H9 (cell line): ENCODE results near the gene EEF1E1. TPM values are rescaled to one million over a fixed set of nuclear protein-coding genes. Genes with fewer than 3 reads are reported as not detected.

Source experiments
- DNase-seq: peaks from one replicate; pipeline ENCODE4 v3.0.0-alpha.2; 2017
- H2AFZ ChIP-seq: one replicate; pipeline ENCODE4 v1.6.1; 2013; ENCODE audit warnings: mild to moderate bottlenecking, low read length, control low read depth, moderate library complexity
- H2AK5ac ChIP-seq: 2 replicates; pipeline ENCODE4 v1.6.1; 2013; ENCODE audit warnings: low read length, control low read depth, mixed read lengths; ENCODE audit not compliant: insufficient read length
- H2BK120ac ChIP-seq: one replicate; pipeline ENCODE4 v1.6.1; 2013; ENCODE audit warnings: low read depth, mild to moderate bottlenecking, low read length, control low read depth, inconsistent platforms; ENCODE audit not compliant: poor library complexity, severe bottlenecking
- H2BK12ac ChIP-seq: 2 replicates; pipeline ENCODE4 v1.6.1; 2013; ENCODE audit warnings: low read length, control low read depth, mixed read lengths, low read depth; ENCODE audit not compliant: insufficient read length
- H2BK15ac ChIP-seq: 2 replicates; pipeline ENCODE4 v1.6.1; 2013; ENCODE audit warnings: low read depth, low read length, control low read depth
- H2BK20ac ChIP-seq: one replicate; pipeline ENCODE4 v1.6.1; 2013; ENCODE audit warnings: low read depth, mild to moderate bottlenecking, low read length, control low read depth, inconsistent platforms; ENCODE audit not compliant: poor library complexity, severe bottlenecking
- H2BK5ac ChIP-seq: 2 replicates; pipeline ENCODE4 v1.6.1; 2013; ENCODE audit warnings: low read length, control low read depth, mixed read lengths; ENCODE audit not compliant: insufficient read length
- H3K14ac ChIP-seq: 2 replicates; pipeline ENCODE4 v1.6.1; 2013; ENCODE audit warnings: low read length, control low read depth; ENCODE audit not compliant: insufficient read depth
- H3K18ac ChIP-seq: 2 replicates; pipeline ENCODE4 v1.6.1; 2013; ENCODE audit warnings: low read depth, mild to moderate bottlenecking, mixed read lengths, low read length, control low read depth; ENCODE audit not compliant: insufficient read length
- H3K23ac ChIP-seq: 2 replicates; pipeline ENCODE4 v1.6.1; 2013; ENCODE audit warnings: low read length, control low read depth, mixed read lengths, low read depth; ENCODE audit not compliant: insufficient read length
- H3K23me2 ChIP-seq: 2 replicates; pipeline ENCODE4 v1.6.1; 2013; ENCODE audit warnings: low read depth, mild to moderate bottlenecking, mixed read lengths, low read length, control low read depth; ENCODE audit not compliant: insufficient read length, poor library complexity, severe bottlenecking
- H3K27ac ChIP-seq: 2 replicates; pipeline ENCODE4 v1.5.1; 2013; ENCODE audit warnings: low read length, control low read depth, mixed read lengths, low read depth; ENCODE audit not compliant: insufficient read length
- H3K27me3 ChIP-seq: 2 replicates; pipeline ENCODE4 v1.6.1; 2013; ENCODE audit warnings: low read length, control low read depth, inconsistent platforms; ENCODE audit not compliant: insufficient read depth
- H3K4ac ChIP-seq: 2 replicates; pipeline ENCODE4 v1.6.1; 2013; ENCODE audit warnings: low read depth, mild to moderate bottlenecking, control low read depth, inconsistent platforms, low read length, moderate library complexity
- H3K4me1 ChIP-seq: 2 replicates; pipeline ENCODE4 v1.6.1; 2013; ENCODE audit warnings: low read length, control low read depth, inconsistent platforms; ENCODE audit not compliant: insufficient read depth
- H3K4me2 ChIP-seq: 2 replicates; pipeline ENCODE4 v1.6.1; 2013; ENCODE audit warnings: low read length, control low read depth, mixed read lengths; ENCODE audit not compliant: insufficient read length, insufficient read depth
- H3K56ac ChIP-seq: 2 replicates; pipeline ENCODE4 v1.6.1; 2013; ENCODE audit warnings: low read depth, mild to moderate bottlenecking, mixed read lengths, low read length, control low read depth; ENCODE audit not compliant: insufficient read length
- H3K79me1 ChIP-seq: 2 replicates; pipeline ENCODE4 v1.6.1; 2013; ENCODE audit warnings: low read depth, mild to moderate bottlenecking, moderate library complexity, low read length, control low read depth, inconsistent platforms; ENCODE audit not compliant: insufficient read depth, poor library complexity, severe bottlenecking
- H3K79me2 ChIP-seq: 2 replicates; pipeline ENCODE4 v1.6.1; 2013; ENCODE audit warnings: low read length, control low read depth, inconsistent platforms; ENCODE audit not compliant: insufficient read depth
- H3K9ac ChIP-seq: 2 replicates; pipeline ENCODE4 v1.6.1; 2013; ENCODE audit warnings: low read length, control low read depth, mixed read lengths; ENCODE audit not compliant: insufficient read length; ENCODE audit errors: extremely low read depth
- H3K9me3 ChIP-seq: one replicate; pipeline ENCODE4 v1.6.1; 2013; ENCODE audit warnings: low read depth, low read length, inconsistent platforms; ENCODE audit not compliant: control insufficient read depth
- H3T11ph ChIP-seq: one replicate; pipeline ENCODE4 v1.6.1; 2013; ENCODE audit warnings: mild to moderate bottlenecking, low read length, control low read depth, inconsistent platforms
- H4K20me1 ChIP-seq: one replicate; pipeline ENCODE4 v1.6.1; 2013; ENCODE audit not compliant: control insufficient read depth, insufficient read length, insufficient read depth
- H4K5ac ChIP-seq: 2 replicates; pipeline ENCODE4 v1.6.1; 2013; ENCODE audit warnings: low read depth, mild to moderate bottlenecking, mixed read lengths, low read length, control low read depth; ENCODE audit not compliant: insufficient read length
- H4K8ac ChIP-seq: replicated peaks from 2 replicates; pipeline ENCODE4 v1.6.1; 2013; ENCODE audit warnings: low read length, control low read depth, mixed read lengths, low read depth; ENCODE audit not compliant: insufficient read length
- H4K91ac ChIP-seq: 2 replicates; pipeline ENCODE4 v1.6.1; 2013; ENCODE audit warnings: low read depth, mild to moderate bottlenecking, moderate library complexity, mixed read lengths, low read length, control low read depth; ENCODE audit not compliant: insufficient read length
- H3K27ac Mint-ChIP-seq, 3 experiments: 2 replicates in 2 of 3; 3 replicates in 1 of 3; pipeline ENCODE4 v1.8.0; 2020 to 2021; ENCODE audit warnings: mixed read lengths in 3 of 3, mild to moderate bottlenecking in 1 of 3, moderate library complexity in 1 of 3
- H3K27me3 Mint-ChIP-seq: 2 replicates; pipeline ENCODE4 v1.8.0; 2021; ENCODE audit warnings: low read depth, mild to moderate bottlenecking, moderate library complexity, mixed read lengths
- H3K36me3 Mint-ChIP-seq, 3 experiments: 2 replicates in 2 of 3; 3 replicates in 1 of 3; pipeline ENCODE4 v1.8.0; 2020 to 2021; ENCODE audit warnings: low read depth in 3 of 3, mixed read lengths in 3 of 3; ENCODE audit not compliant: insufficient read depth in 1 of 3
- H3K4me1 Mint-ChIP-seq, 2 experiments: 2 replicates each; pipeline ENCODE4 v1.8.0; 2020; ENCODE audit warnings: mixed read lengths in 2 of 2
- H3K4me3 Mint-ChIP-seq, 2 experiments: 2 replicates in 1 of 2; 3 replicates in 1 of 2; pipeline ENCODE4 v1.8.0; 2020 to 2021; ENCODE audit warnings: mild to moderate bottlenecking in 2 of 2, mixed read lengths in 2 of 2, moderate library complexity in 1 of 2
- H3K9me3 Mint-ChIP-seq, 2 experiments: 2 replicates in 1 of 2; 3 replicates in 1 of 2; pipeline ENCODE4 v1.8.0; 2020; ENCODE audit warnings: mild to moderate bottlenecking in 2 of 2, mixed read lengths in 2 of 2, moderate library complexity in 1 of 2
- CTCF ChIP-seq: fragments of 200-600 bp; sonication (generic); conservative IDR thresholded peaks from 3 replicates; pipeline ENCODE4 v1.8.0; 2021; ENCODE audit warnings: antibody characterized with exemption, mild to moderate bottlenecking
- WGBS: extraction: QIAGEN DNeasy Blood & Tissue Kit; methylation state at CpG from one replicate; pipeline ENCODE4 v1.1.7; 2013; ENCODE audit warnings: missing lambda C conversion rate, low lambda C conversion rate, mixed read lengths; ENCODE audit not compliant: insufficient read length; ENCODE audit errors: extremely low coverage; 5-methylcytosine and 5-hydroxymethylcytosine counted together
- total RNA-seq: library from RNA; stranded (reverse); gene quantifications from 2 replicates; pipeline ENCODE4 v1.2.1, GENCODE V29; 2021

EEF1E1 gene
- total RNA-seq, 1 experiment from 2014 or later: 71.8 TPM

DNA sequence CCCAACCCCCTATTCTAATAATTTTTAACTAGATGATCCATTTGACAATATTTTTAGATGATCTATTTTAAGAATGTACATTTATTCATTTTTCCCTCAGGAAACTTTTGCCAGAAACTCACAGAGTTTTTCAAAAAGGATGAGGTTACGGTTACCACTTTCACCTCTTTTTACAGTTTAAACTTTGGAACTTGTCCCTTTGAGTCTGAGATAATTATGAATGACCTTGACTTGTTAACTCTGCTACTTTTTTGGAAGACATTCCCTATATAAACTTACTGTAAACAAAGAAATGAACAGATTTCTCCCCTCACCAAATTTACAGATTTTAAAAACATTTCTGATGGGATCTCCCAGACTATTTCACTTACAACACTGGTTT, 19.8 kb downstream of the EEF1E1 start:
- no peaks in the 10 kb centered on the region for H3K9me3 ChIP-seq
- Mint-ChIP-seq H3K27ac (peak overlapping the region in 2 of 3 experiments; percentile 30 to 49; a peak in 2 of 7 replicates), H3K36me3 (peaks cover 24 to 47% (median 46%) of the 10 kb centered on the region in 3 experiments), H3K27me3 (no peaks in the 10 kb centered on the region), H3K4me1 (peaks cover 4 to 8% of the 10 kb centered on the region in 2 experiments), H3K9me3 (peaks cover 0 to 2% of the 10 kb centered on the region in 2 experiments; a peak in 2 of 5 replicates), H3K4me3 (no peak overlapping the region)
- no peak overlapping the region for H2BK12ac ChIP-seq
- no peak overlapping the region for H3K4ac ChIP-seq
- H3K18ac ChIP-seq: no peak overlapping the region
- H4K91ac ChIP-seq: no peak overlapping the region
- no peaks in the 10 kb centered on the region for H4K20me1 ChIP-seq
- no peak overlapping the region for H4K8ac ChIP-seq
- H3K79me1 ChIP-seq: peaks cover 4% of the 10 kb centered on the region
- no peak for TF ChIP-seq CTCF
- H4K5ac ChIP-seq: no peak overlapping the region
- H3K27ac ChIP-seq: no peak overlapping the region
- H2BK5ac ChIP-seq: no peak overlapping the region
- WGBS: no CpG with 5 or more reads among the region's 1 CpG
- no peak overlapping the region for H2BK120ac ChIP-seq
- no peaks in the 10 kb centered on the region for H3K23me2 ChIP-seq
- peaks cover 2% of the 10 kb centered on the region; the same call in 1 of the 2 replicates for H3K79me2 ChIP-seq
- no peak overlapping the region for H2BK15ac ChIP-seq
- no peak overlapping the region for H3K9ac ChIP-seq
- H3K56ac ChIP-seq: no peak overlapping the region
- no peak overlapping the region for H2AFZ ChIP-seq
- H2AK5ac ChIP-seq: no peak overlapping the region
- no peak overlapping the region for H3K4me2 ChIP-seq
- H2BK20ac ChIP-seq: no peak overlapping the region
- H3T11ph ChIP-seq: no peak overlapping the region
- no peaks in the 10 kb centered on the region for H3K27me3 ChIP-seq
- DNase-seq: no peak
- H3K23ac ChIP-seq: no peak overlapping the region
- H3K14ac ChIP-seq: no peak overlapping the region
- H3K4me1 ChIP-seq: peaks cover under 1% of the 10 kb centered on the region; the same call in 1 of the 2 replicates
